Measurements from ENCODE around the gene STK32C.

The STK32C gene

GRCh38 chr10:132179551-132180392 is 128.0 kb downstream of the STK32C start:
- peaks cover 29% of the 10 kb centered on the region for H3K27me3 ChIP-seq (ENCODE audit: insufficient read depth, poor library complexity, severe bottlenecking)

GRCh38 chr10:132178672-132179545 is 128.8 kb downstream of the STK32C start:
- TF ChIP-seq POLR2AphosphoS5 (IDR thresholded peaks at IDR 0.05; ENCODE audit: low read depth), result no peak
- TF ChIP-seq GABPA (IDR thresholded peaks at IDR 0.05; ENCODE audit: low read depth), result no peak
- no peak for TF ChIP-seq SPI1 (IDR thresholded peaks at IDR 0.05; ENCODE audit: borderline replicate concordance, low read depth)
- TF ChIP-seq CTCF (IDR thresholded peaks at IDR 0.05; ENCODE audit: insufficient read depth, low read length), result no peak
- TF ChIP-seq REST (IDR thresholded peaks at IDR 0.05; ENCODE audit: insufficient replicate concordance, low read depth), result no peak
- Histone ChIP-seq H3K27ac (replicated peaks) (no peak overlapping the region), H3K27me3 (ENCODE audit: insufficient read depth, poor library complexity, severe bottlenecking) (peaks cover 21% of the 10 kb centered on the region), H3K4me3 (replicated peaks; ENCODE audit: insufficient read depth, low read length) (no peak overlapping the region)
- no peak for DNase-seq (ENCODE audit: low read depth in 1 of 2, low spot score in 1 of 2)

More at GRCh38 chr10:132179551-132180392, 128.0 kb downstream of the STK32C start:
- Histone ChIP-seq H3K4me3 (replicated peaks; ENCODE audit: insufficient read depth, low read length) (no peak overlapping the region), H3K27ac (replicated peaks) (no peak overlapping the region)
- TF ChIP-seq SPI1 (IDR thresholded peaks at IDR 0.05; ENCODE audit: borderline replicate concordance, low read depth), result no peak
- no peak for TF ChIP-seq REST (IDR thresholded peaks at IDR 0.05; ENCODE audit: insufficient replicate concordance, low read depth)
- TF ChIP-seq CTCF (IDR thresholded peaks at IDR 0.05; ENCODE audit: insufficient read depth, low read length), result no peak
- TF ChIP-seq GABPA (IDR thresholded peaks at IDR 0.05; ENCODE audit: low read depth), result no peak
- TF ChIP-seq POLR2AphosphoS5 (IDR thresholded peaks at IDR 0.05; ENCODE audit: low read depth), result no peak
- DNase-seq (ENCODE audit: low read depth in 1 of 2, low spot score in 1 of 2), result no peak

GRCh38 chr10:132178046-132178445 is 129.7 kb downstream of the STK32C start:
- DNase-seq (ENCODE audit: low read depth in 1 of 2, low spot score in 1 of 2), result no peak
- no peak for TF ChIP-seq REST (IDR thresholded peaks at IDR 0.05; ENCODE audit: insufficient replicate concordance, low read depth)
- peaks cover 18% of the 10 kb centered on the region for H3K27me3 ChIP-seq (ENCODE audit: insufficient read depth, poor library complexity, severe bottlenecking)
- H3K27ac ChIP-seq (replicated peaks), result no peak overlapping the region
- no peak overlapping the region for H3K4me3 ChIP-seq (replicated peaks; ENCODE audit: insufficient read depth, low read length)
